ENCODE results near the gene PLA2G10. TPM values are rescaled to one million over a fixed set of nuclear protein-coding genes. Genes with fewer than 3 reads are reported as not detected.
A peak's percentile ranks its signal among the peaks of the same experiment; 100 is the strongest.
"Not testable (repeated sequence)": the region's sequence is repeated elsewhere in the genome, so short reads cannot be mapped to it uniquely, and the experiment has no call there.

Gene PLA2G10
- total and polyA plus RNA-seq, 2 donors: 0.57 TPM; not detected in 1

DNA sequence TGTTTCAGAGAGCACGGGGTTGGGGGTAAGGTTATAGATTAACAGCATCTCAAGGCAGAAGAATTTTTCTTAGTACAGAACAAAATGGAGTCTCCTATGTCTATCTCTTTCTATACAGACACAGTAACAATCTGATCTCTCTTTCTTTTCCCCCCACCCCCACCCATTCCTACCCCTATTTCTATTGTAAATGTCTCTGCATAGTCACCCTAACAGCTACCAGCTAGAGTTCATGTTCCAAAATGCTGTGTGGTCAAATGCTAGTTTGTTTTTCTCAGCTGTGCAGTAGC lies 57.2 kb downstream of the PLA2G10 start:
- not testable (repeated sequence) for DNase-seq (ENCODE audit: low read depth in 6 of 9, low spot score in 9 of 9); H3K27me3 ChIP-seq (ENCODE audit: control insufficient read depth in 2 of 2, insufficient read depth in 1 of 2, low read length in 1 of 2); H3K27ac ChIP-seq (ENCODE audit: low read depth in 1 of 2, low read length in 1 of 2); H3K4me3 ChIP-seq (ENCODE audit: low read length in 2 of 2); H3K9me3 ChIP-seq (ENCODE audit: control insufficient read depth in 2 of 2, insufficient read depth in 1 of 2, low read length in 1 of 2)
- 96% methylated on average over 1 of the region's 1 CpG for WGBS
- Histone ChIP-seq H3K36me3 (ENCODE audit: control insufficient read depth in 2 of 2, insufficient read depth in 2 of 2, low read length in 1 of 2) (peaks cover 10 to 18% of the 10 kb centered on the region in 2 donors), H3K4me1 (ENCODE audit: control insufficient read depth in 2 of 2, insufficient read depth in 2 of 2, low read length in 2 of 2) (peaks cover 11 to 12% of the 10 kb centered on the region in 2 donors)

DNA sequence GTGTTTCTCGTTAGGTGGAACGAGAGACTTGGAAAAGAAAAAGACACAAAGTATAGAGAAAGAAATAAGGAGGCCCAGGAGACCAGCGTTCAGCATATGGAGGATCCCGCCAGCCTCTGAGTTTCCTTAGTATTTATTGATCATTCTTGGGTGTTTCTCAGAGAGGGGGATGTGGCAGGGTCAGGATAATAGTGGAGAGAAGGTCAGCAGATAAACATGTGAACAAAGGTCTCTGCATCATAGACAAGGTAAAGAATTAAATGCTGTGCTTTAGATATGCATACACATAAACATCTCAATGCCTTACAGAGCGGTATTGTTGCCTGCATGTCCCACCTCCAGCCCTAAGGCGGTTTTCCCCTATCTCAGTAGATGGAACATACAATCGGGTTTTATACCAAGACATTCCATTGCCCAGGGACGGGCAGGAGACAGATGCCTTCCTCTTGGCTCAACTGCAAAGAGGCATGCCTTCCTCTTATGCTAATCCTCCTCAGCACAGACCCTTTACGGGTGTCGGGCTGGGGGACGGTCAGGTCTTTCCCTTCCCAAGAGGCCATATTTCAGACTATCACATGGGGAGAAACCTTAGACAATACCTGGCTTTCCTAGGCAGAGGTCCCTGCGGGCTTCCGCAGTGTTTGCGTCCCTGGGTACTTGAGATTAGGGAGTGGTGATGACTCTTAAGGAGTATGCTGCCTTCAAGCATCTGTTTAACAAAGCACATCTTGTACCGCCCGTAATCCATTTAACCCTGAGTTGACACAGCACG lies 57.7 kb downstream of the PLA2G10 start:
- WGBS: 94% methylated on average over 17 of the region's 17 CpGs
- DNase-seq (ENCODE audit: low read depth in 6 of 9, low spot score in 9 of 9); H3K9me3 ChIP-seq (ENCODE audit: control insufficient read depth in 2 of 2, insufficient read depth in 1 of 2, low read length in 1 of 2); H3K4me3 ChIP-seq (ENCODE audit: low read length in 2 of 2); H3K27ac ChIP-seq (ENCODE audit: low read depth in 1 of 2, low read length in 1 of 2); H3K27me3 ChIP-seq (ENCODE audit: control insufficient read depth in 2 of 2, insufficient read depth in 1 of 2, low read length in 1 of 2): not testable (repeated sequence)
- Histone ChIP-seq H3K36me3 (ENCODE audit: control insufficient read depth in 2 of 2, insufficient read depth in 2 of 2, low read length in 1 of 2) (peaks cover 10 to 15% of the 10 kb centered on the region in 2 donors), H3K4me1 (ENCODE audit: control insufficient read depth in 2 of 2, insufficient read depth in 2 of 2, low read length in 2 of 2) (peaks cover 13 to 14% of the 10 kb centered on the region in 2 donors)

DNA sequence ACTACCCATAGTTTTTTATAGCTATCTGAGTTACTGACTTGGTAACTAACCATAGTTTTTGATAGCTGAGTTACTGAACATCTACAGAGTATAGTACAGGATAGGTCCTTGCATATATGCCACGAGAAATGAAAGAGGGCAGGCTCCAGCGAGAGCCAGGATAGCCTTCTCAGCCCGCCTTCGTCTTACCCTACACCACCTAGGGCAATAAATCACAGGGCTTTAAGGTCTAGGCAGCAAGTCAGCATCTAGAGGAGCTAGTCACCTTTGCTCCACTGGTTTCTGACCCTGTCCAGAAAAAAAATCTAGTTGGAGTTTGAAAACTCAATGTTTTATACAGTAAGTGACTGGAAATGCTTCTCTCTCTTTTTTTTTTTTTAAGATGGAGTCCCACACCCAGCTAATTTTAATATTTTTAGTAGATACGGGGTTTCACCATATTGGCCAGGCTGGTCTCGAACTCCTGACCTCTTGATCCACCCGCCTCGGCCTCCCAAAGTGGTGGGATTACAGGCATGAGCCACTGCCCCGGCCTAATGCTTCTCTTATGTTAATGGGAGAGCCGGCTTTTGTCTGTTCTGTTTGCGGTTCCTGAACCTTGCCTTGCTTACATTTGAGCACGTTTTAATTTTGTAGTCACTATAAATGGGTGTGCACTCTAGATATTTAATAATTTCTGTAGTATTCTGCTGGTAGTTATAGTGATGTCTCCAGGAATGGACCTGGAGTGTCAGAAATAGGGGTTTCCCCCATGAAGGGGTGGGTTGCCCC lies 58.5 kb downstream of the PLA2G10 start:
- H3K36me3 ChIP-seq (ENCODE audit: control insufficient read depth in 2 of 2, insufficient read depth in 2 of 2, low read length in 1 of 2): peaks cover 7 to 10% of the 10 kb centered on the region in 2 donors
- DNase-seq (ENCODE audit: low read depth in 6 of 9, low spot score in 9 of 9): no peak
- no peak overlapping the region for H3K4me3 ChIP-seq (ENCODE audit: low read length in 2 of 2)
- 94% methylated on average over 12 of the region's 12 CpGs for WGBS
- H3K9me3 ChIP-seq (ENCODE audit: control insufficient read depth in 2 of 2, insufficient read depth in 1 of 2, low read length in 1 of 2): peaks cover 0 to 5% of the 10 kb centered on the region in 2 donors
- no peaks in the 10 kb centered on the region for H3K27me3 ChIP-seq (ENCODE audit: control insufficient read depth in 2 of 2, insufficient read depth in 1 of 2, low read length in 1 of 2)
- H3K27ac ChIP-seq (ENCODE audit: low read depth in 1 of 2, low read length in 1 of 2): no peak overlapping the region
- peaks cover 15 to 17% of the 10 kb centered on the region in 2 donors for H3K4me1 ChIP-seq (ENCODE audit: control insufficient read depth in 2 of 2, insufficient read depth in 2 of 2, low read length in 2 of 2)

DNA sequence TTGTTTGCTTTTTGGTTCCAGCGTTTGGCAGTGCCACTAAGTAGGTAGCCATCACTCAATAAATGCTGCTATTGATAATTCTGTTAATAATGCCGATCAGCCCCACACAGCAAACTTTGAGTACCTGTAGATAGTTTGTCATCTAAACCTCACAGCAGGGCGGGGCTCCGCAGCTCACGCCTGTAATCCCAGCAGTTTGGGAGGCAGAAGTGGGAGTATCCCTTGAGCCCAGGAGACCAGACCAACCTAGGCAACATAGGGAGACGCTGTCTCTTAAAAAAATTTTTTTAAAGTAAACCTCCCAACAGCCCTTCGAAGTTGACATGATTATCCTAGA lies 59.8 kb downstream of the PLA2G10 start:
- WGBS: 87% methylated on average over 7 of the region's 7 CpGs
- peak overlapping the region in 1 of 2 donors; percentile 64 for H3K4me3 ChIP-seq (ENCODE audit: low read length in 2 of 2)

DNA sequence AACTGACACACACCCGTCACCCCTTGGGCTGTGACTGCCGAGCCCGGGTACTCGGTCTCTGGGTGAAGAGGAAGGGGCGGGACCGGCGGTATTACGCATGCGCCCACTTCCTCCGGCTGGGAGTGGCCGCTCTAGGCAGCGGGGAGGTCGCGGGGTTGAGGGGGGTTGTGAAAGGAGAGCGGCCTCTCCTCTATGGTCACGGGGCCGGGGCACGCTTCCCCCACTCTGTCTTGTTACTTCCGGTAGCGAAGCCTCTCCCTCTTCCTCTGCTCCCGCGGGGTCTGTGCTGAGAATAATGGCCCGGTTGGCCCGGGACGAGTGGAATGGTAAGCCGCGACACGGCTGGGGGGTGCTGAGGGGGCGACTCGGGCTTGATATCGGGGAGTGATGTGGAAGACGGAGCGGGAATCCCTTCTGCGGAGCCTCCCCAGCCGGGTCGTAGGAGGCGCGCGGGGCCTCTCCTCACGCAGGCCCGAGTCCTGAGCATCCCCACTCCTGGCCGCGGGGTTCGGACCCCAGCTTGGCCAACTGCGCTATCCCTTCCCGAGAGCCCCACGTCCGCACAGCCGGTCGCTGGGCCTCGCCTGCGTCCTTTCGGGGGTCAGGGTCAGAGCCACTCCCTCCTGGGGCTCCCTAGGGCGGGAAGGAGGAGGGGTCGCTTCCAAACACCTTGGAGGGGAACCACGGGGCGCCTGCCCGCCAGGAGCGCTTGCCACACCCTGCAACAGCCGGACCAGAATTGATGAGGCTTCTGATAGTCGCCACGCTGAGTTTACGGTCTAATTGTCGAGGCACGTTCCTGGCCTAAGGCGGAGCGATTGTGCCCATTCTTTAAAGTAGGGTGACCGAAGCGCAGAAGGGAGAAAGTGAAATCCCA lies 61.2 kb downstream of the PLA2G10 start, which contains the start of gene BFAR:
Gene BFAR (plus strand): TSS at position 259 of the 877 bp plus-strand sequence. CDS start 11,396 bp downstream, outside the sequence.
- DNase-seq (ENCODE audit: low read depth in 6 of 9, low spot score in 9 of 9): peak; percentile 91 to 99 (median 98)
- Histone ChIP-seq H3K4me3 (ENCODE audit: low read length in 2 of 2) (peak within 1 kb of the TSS; percentile 64 to 70), H3K27ac (ENCODE audit: low read depth in 1 of 2, low read length in 1 of 2) (peak within 1 kb of the TSS; percentile 84 to 98), H3K4me1 (ENCODE audit: control insufficient read depth in 2 of 2, insufficient read depth in 2 of 2, low read length in 2 of 2) (peaks cover 21 to 29% of the 10 kb centered on the region in 2 donors), H3K9me3 (ENCODE audit: control insufficient read depth in 2 of 2, insufficient read depth in 1 of 2, low read length in 1 of 2) (peaks cover 0 to 5% of the 10 kb centered on the region in 2 donors), H3K36me3 (ENCODE audit: control insufficient read depth in 2 of 2, insufficient read depth in 2 of 2, low read length in 1 of 2) (peaks cover under 1 to 1% of the 10 kb centered on the region in 2 donors), H3K27me3 (ENCODE audit: control insufficient read depth in 2 of 2, insufficient read depth in 1 of 2, low read length in 1 of 2) (no peaks in the 10 kb centered on the region)
- WGBS: under 1% methylated on average over 69 of the region's 69 CpGs

More for the DNA sequence above, 59.8 kb downstream of the PLA2G10 start:
- H3K27ac ChIP-seq (ENCODE audit: low read depth in 1 of 2, low read length in 1 of 2): no peak overlapping the region
- no peak for DNase-seq (ENCODE audit: low read depth in 6 of 9, low spot score in 9 of 9)
- peaks cover 3 to 5% of the 10 kb centered on the region in 2 donors for H3K36me3 ChIP-seq (ENCODE audit: control insufficient read depth in 2 of 2, insufficient read depth in 2 of 2, low read length in 1 of 2)
- H3K4me1 ChIP-seq (ENCODE audit: control insufficient read depth in 2 of 2, insufficient read depth in 2 of 2, low read length in 2 of 2): peaks cover 17 to 23% of the 10 kb centered on the region in 2 donors
- no peaks in the 10 kb centered on the region for H3K27me3 ChIP-seq (ENCODE audit: control insufficient read depth in 2 of 2, insufficient read depth in 1 of 2, low read length in 1 of 2)
- H3K9me3 ChIP-seq (ENCODE audit: control insufficient read depth in 2 of 2, insufficient read depth in 1 of 2, low read length in 1 of 2): peaks cover 0 to 5% of the 10 kb centered on the region in 2 donors

DNA sequence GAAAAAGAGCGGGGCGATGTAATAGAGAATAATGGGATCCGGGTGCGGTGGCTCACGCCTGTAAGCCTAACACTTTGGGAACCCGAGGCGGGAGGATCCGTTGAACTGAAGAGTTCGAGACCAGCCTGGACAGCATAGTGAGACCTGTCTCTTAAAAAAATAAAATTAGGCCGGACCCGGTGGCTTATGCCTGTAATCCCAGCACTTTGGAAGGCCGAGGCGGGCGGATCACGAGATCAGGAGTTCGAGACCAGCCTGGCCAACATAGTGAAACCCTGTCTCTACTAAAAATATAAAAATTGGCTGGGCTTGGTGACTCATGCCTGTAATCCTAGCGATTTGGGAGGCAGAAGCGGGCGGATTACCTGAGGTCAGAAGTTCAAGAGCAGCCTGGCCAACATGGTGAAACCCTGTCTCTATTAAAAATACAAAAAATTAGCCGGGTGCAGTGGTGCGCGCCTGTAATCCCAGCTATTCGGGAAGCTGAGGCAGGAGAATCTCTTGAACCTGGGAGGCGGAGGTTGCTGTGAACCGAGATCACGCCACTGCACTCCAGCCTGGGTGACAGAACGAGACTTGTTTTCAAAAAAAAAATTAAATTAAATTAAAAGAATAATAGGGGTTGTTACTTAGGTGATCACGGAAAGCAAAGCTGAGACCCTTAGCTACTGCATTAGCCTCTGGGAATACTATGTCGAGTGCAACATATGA lies 63.3 kb downstream of the PLA2G10 start:
- not testable (repeated sequence) for H3K27me3 ChIP-seq (ENCODE audit: control insufficient read depth in 2 of 2, insufficient read depth in 1 of 2, low read length in 1 of 2); DNase-seq (ENCODE audit: low read depth in 6 of 9, low spot score in 9 of 9); H3K9me3 ChIP-seq (ENCODE audit: control insufficient read depth in 2 of 2, insufficient read depth in 1 of 2, low read length in 1 of 2)
- Histone ChIP-seq H3K27ac (ENCODE audit: low read depth in 1 of 2, low read length in 1 of 2) (peak overlapping the region; percentile 88 to 94), H3K4me3 (ENCODE audit: low read length in 2 of 2) (peak overlapping the region; percentile 4 to 39), H3K36me3 (ENCODE audit: control insufficient read depth in 2 of 2, insufficient read depth in 2 of 2, low read length in 1 of 2) (peaks cover 0 to 16% of the 10 kb centered on the region in 2 donors), H3K4me1 (ENCODE audit: control insufficient read depth in 2 of 2, insufficient read depth in 2 of 2, low read length in 2 of 2) (peaks cover 21 to 29% of the 10 kb centered on the region in 2 donors)
- WGBS: 88% methylated on average over 29 of the region's 29 CpGs

DNA sequence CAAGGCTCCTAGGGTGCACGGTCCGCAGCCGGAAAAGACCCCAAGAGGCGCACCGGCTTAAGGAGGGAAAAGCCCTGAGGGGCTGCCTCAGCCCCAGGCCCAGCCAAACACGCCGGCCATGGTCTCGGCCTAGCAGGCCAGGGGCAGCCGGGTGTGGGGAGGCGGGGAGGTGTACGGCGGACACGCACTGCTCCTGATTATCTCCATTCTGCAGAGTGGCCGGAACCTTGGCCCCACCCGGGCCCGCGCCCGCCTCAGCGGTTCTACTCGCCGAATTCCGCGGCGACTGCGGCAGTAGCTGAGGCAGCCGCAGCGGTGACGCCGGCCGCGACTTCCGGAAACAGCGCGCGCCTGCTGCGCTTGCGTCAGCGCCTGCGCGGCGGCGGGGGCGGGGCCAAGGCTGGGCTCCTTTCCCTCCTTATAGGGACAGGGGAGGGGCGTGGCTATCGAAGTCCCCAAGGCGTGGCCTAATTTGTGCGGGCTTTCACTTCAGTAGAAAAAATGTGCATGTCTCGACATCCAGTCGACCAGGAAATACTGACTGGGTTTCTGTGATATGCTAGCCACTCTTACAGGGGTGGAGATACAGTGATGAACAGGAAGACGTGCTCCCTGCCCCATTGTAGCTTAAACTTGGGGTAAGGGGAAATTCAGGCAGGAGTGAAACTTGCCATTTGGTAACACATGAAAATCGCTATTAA lies 64.0 kb downstream of the PLA2G10 start, which contains the start of gene PARN:
Gene PARN (minus strand): TSS at position 342 of the 701 bp plus-strand sequence. CDS start 135 bp downstream, at position 207.
- Histone ChIP-seq H3K27me3 (ENCODE audit: control insufficient read depth in 2 of 2, insufficient read depth in 1 of 2, low read length in 1 of 2) (no peaks in the 10 kb centered on the region), H3K27ac (ENCODE audit: low read depth in 1 of 2, low read length in 1 of 2) (peak within 1 kb of the TSS; percentile 94 to 95), H3K4me3 (ENCODE audit: low read length in 2 of 2) (peak within 1 kb of the TSS; percentile 72 to 93), H3K4me1 (ENCODE audit: control insufficient read depth in 2 of 2, insufficient read depth in 2 of 2, low read length in 2 of 2) (peaks cover 21 to 29% of the 10 kb centered on the region in 2 donors), H3K36me3 (ENCODE audit: control insufficient read depth in 2 of 2, insufficient read depth in 2 of 2, low read length in 1 of 2) (peaks cover 2 to 18% of the 10 kb centered on the region in 2 donors), H3K9me3 (ENCODE audit: control insufficient read depth in 2 of 2, insufficient read depth in 1 of 2, low read length in 1 of 2) (peaks cover 0 to 5% of the 10 kb centered on the region in 2 donors)
- 1% methylated on average over 51 of the region's 51 CpGs for WGBS
- DNase-seq (ENCODE audit: low read depth in 6 of 9, low spot score in 9 of 9): peak; percentile 90 to 98 (median 96)

DNA sequence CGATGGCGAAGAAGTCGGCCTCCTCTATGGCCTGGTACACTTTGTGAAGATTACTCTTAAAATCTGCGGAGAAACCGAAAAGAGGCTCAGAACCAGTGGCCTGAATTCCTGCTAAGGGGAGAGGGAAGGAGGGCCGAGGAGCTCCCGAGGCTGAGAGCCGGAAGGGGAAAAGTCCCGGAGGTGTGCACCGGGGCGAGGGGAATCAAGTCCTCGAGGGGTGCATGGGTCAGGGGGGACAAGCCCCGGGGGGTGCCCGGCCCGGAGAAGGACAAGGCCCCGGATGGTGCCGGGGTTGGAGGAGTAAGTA lies 64.5 kb downstream of the PLA2G10 start:
- Histone ChIP-seq H3K9me3 (ENCODE audit: control insufficient read depth in 2 of 2, insufficient read depth in 1 of 2, low read length in 1 of 2) (peaks cover 0 to 5% of the 10 kb centered on the region in 2 donors), H3K36me3 (ENCODE audit: control insufficient read depth in 2 of 2, insufficient read depth in 2 of 2, low read length in 1 of 2) (peaks cover 5 to 21% of the 10 kb centered on the region in 2 donors), H3K27ac (ENCODE audit: low read depth in 1 of 2, low read length in 1 of 2) (peak overlapping the region; percentile 94 to 95), H3K27me3 (ENCODE audit: control insufficient read depth in 2 of 2, insufficient read depth in 1 of 2, low read length in 1 of 2) (no peaks in the 10 kb centered on the region), H3K4me1 (ENCODE audit: control insufficient read depth in 2 of 2, insufficient read depth in 2 of 2, low read length in 2 of 2) (peaks cover 21 to 29% of the 10 kb centered on the region in 2 donors), H3K4me3 (ENCODE audit: low read length in 2 of 2) (peak overlapping the region; percentile 72 to 93)
- peak in 1 of 9 donors; percentile 22 for DNase-seq (ENCODE audit: low read depth in 6 of 9, low spot score in 9 of 9)
- 4% methylated on average over 17 of the region's 17 CpGs for WGBS
